Body of pancreas (tissue), 4 donors: ENCODE results near the gene TMEM183A.
A peak's percentile ranks its signal among the peaks of the same experiment; 100 is the strongest.

Source experiments
- CTCF ChIP-seq, 7 experiments: fragments of 450-650 bp in 4 of 7; fragments of 200-600 bp in 3 of 7; sonication (generic) in 3 of 7; IDR thresholded peaks; one replicate each; pipeline ENCODE4 v1.5.1; 2016 to 2019; ENCODE audit warnings: antibody characterized with exemption in 7 of 7
- POLR2A ChIP-seq, 3 donors: fragments of 450-650 bp; IDR thresholded peaks; one replicate each; pipeline ENCODE4 v1.6.1; 2016; ENCODE audit warnings: antibody characterized with exemption in 3 of 3, mild to moderate bottlenecking in 2 of 3

GRCh38 chr1:202998836-202999750 lies 8.1 kb upstream of the TMEM183A start:
- TF ChIP-seq CTCF (IDR thresholded peaks at IDR 0.05) (peak; percentile 58 to 78 (median 76)), POLR2A (IDR thresholded peaks at IDR 0.05) (no peak)
